ENCODE results near the gene MKRN1. TPM values are rescaled to one million over a fixed set of nuclear protein-coding genes. Genes with fewer than 3 reads are reported as not detected.
"Not testable (repeated sequence)": the region's sequence is repeated elsewhere in the genome, so short reads cannot be mapped to it uniquely, and the experiment has no call there.

The MKRN1 gene
- total RNA-seq, 1 experiment from 2014 or later: 182 TPM

GRCh38 chr7:140416560-140416959, 62.7 kb downstream of the MKRN1 start:
- no peaks in the 10 kb centered on the region for H4K20me1 ChIP-seq (ENCODE audit: insufficient read depth)
- H3K27me3 ChIP-seq (ENCODE audit: insufficient read depth, low read depth): no peaks in the 10 kb centered on the region
- H3K36me3 ChIP-seq (ENCODE audit: low read depth): no peaks in the 10 kb centered on the region
- no peak overlapping the region for H3K4me2 ChIP-seq
- intact Hi-C loops (cut with micrococcal nuclease; ENCODE audit: unreplicated experiment): no loop called here
- H2AFZ ChIP-seq: no peak overlapping the region
- no peaks in the 10 kb centered on the region for H3K9me2 ChIP-seq (ENCODE audit: insufficient read depth)
- no peaks in the 10 kb centered on the region for H3K79me2 ChIP-seq (ENCODE audit: low read depth)
- BruUV-seq (replicated peaks): no TSS peak
- H3K27ac ChIP-seq: no peak overlapping the region
- TF ChIP-seq, protein P1, sequence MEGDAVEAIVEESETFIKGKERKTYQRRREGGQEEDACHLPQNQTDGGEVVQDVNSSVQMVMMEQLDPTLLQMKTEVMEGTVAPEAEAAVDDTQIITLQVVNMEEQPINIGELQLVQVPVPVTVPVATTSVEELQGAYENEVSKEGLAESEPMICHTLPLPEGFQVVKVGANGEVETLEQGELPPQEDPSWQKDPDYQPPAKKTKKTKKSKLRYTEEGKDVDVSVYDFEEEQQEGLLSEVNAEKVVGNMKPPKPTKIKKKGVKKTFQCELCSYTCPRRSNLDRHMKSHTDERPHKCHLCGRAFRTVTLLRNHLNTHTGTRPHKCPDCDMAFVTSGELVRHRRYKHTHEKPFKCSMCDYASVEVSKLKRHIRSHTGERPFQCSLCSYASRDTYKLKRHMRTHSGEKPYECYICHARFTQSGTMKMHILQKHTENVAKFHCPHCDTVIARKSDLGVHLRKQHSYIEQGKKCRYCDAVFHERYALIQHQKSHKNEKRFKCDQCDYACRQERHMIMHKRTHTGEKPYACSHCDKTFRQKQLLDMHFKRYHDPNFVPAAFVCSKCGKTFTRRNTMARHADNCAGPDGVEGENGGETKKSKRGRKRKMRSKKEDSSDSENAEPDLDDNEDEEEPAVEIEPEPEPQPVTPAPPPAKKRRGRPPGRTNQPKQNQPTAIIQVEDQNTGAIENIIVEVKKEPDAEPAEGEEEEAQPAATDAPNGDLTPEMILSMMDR (conservative IDR thresholded peaks at IDR 0.05): no peak
- no peak for TF ChIP-seq EZH2 (IDR thresholded peaks at IDR 0.05; ENCODE audit: low read depth)
- H3K4me3 ChIP-seq: no peak overlapping the region
- ChIA-PET CTCF (no interaction called here), POLR2A (ENCODE audit: unreplicated experiment) (interaction anchor here (0.6 to 0.7 kb wide), 2 partner anchors 39 to 64 kb away, joined by 3 to 11 read pairs; no protein-coding TSS in a partner anchor)
- H3K4me1 ChIP-seq (replicated peaks; ENCODE audit: insufficient read depth): no peaks in the 10 kb centered on the region
- no peak for DNase-seq
- H3K9me3 ChIP-seq (ENCODE audit: insufficient read depth, low read depth): no peaks in the 10 kb centered on the region
- H3F3A ChIP-seq (ENCODE audit: insufficient read depth, low read depth): no peaks in the 10 kb centered on the region

DNA sequence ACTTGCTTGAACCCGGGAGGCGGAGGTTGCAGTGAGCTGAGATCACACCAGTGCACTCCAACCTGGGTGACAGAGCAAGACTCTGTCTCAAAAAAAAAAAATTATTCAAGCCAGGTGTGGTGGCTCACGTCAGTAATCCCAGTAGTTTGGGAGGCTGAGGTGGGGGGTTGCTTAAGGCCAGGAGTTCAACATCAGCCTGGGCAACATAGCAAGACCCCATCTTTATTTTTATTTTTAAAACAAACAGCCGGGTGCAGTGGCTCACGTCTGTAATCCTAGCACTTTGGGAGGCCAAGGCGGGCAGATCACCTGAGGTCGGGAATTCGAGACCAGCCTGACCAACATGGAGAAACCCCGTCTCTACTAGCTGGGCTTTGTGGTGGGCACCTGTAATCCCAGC, 63.5 kb downstream of the MKRN1 start:
- H3K9me2 ChIP-seq (ENCODE audit: insufficient read depth); intact Hi-C loops (cut with micrococcal nuclease; ENCODE audit: unreplicated experiment); POLR2A ChIA-PET (ENCODE audit: unreplicated experiment); H3K27ac ChIP-seq; CTCF ChIA-PET; DNase-seq; H3K36me3 ChIP-seq (ENCODE audit: low read depth); H3K9me3 ChIP-seq (ENCODE audit: insufficient read depth, low read depth); H3K4me2 ChIP-seq; H2AFZ ChIP-seq; H3K27me3 ChIP-seq (ENCODE audit: insufficient read depth, low read depth); H4K20me1 ChIP-seq (ENCODE audit: insufficient read depth); BruUV-seq (replicated peaks); H3F3A ChIP-seq (ENCODE audit: insufficient read depth, low read depth); H3K4me1 ChIP-seq (replicated peaks; ENCODE audit: insufficient read depth); H3K79me2 ChIP-seq (ENCODE audit: low read depth); H3K4me3 ChIP-seq: not testable (repeated sequence)

- Histone ChIP-seq H3K4me1 (replicated peaks; ENCODE audit: insufficient read depth) (no peaks in the 10 kb centered on the region), H4K20me1 (ENCODE audit: insufficient read depth) (no peaks in the 10 kb centered on the region), H3K36me3 (ENCODE audit: low read depth) (no peaks in the 10 kb centered on the region), H3K9me2 (ENCODE audit: insufficient read depth) (no peaks in the 10 kb centered on the region), H3K27ac (no peak overlapping the region), H3K9me3 (ENCODE audit: insufficient read depth, low read depth) (no peaks in the 10 kb centered on the region), H3F3A (ENCODE audit: insufficient read depth, low read depth) (no peaks in the 10 kb centered on the region), H3K4me2 (no peak overlapping the region), H2AFZ (no peak overlapping the region), H3K4me3 (no peak overlapping the region), H3K27me3 (ENCODE audit: insufficient read depth, low read depth) (no peaks in the 10 kb centered on the region), H3K79me2 (ENCODE audit: low read depth) (no peaks in the 10 kb centered on the region)
- intact Hi-C loops (cut with micrococcal nuclease; ENCODE audit: unreplicated experiment): no loop called here
- no peak for DNase-seq
- TF ChIP-seq, protein P1 (conservative IDR thresholded peaks at IDR 0.05): no peak
- TF ChIP-seq EZH2 (IDR thresholded peaks at IDR 0.05; ENCODE audit: low read depth): no peak
- no TSS peak for BruUV-seq (replicated peaks)
- CTCF ChIA-PET: no interaction called here
- POLR2A ChIA-PET (ENCODE audit: unreplicated experiment): no interaction called here
These were observed 63.9 kb downstream of the MKRN1 start for GRCh38 chr7:140415361-140415760.

GRCh38 chr7:140404565-140405065, 74.7 kb downstream of the MKRN1 start:
- peak overlapping the region; percentile 70 for H3K4me3 ChIP-seq
- H2AFZ ChIP-seq: peak overlapping the region; percentile 92
- no peaks in the 10 kb centered on the region for H3K9me2 ChIP-seq (ENCODE audit: insufficient read depth)

More at GRCh38 chr7:140404565-140405065, 74.7 kb downstream of the MKRN1 start:
- Histone ChIP-seq H3K4me2 (peak overlapping the region; percentile 88), H3K9me3 (ENCODE audit: insufficient read depth, low read depth) (no peaks in the 10 kb centered on the region), H3K27ac (no peak overlapping the region), H3K4me1 (replicated peaks; ENCODE audit: insufficient read depth) (peaks cover 26% of the 10 kb centered on the region), H3K27me3 (ENCODE audit: insufficient read depth, low read depth) (no peaks in the 10 kb centered on the region), H4K20me1 (ENCODE audit: insufficient read depth) (no peaks in the 10 kb centered on the region), H3F3A (ENCODE audit: insufficient read depth, low read depth) (peaks cover 20% of the 10 kb centered on the region), H3K36me3 (ENCODE audit: low read depth) (no peaks in the 10 kb centered on the region), H3K79me2 (ENCODE audit: low read depth) (no peaks in the 10 kb centered on the region)
- BruUV-seq (replicated peaks): TSS peak; percentile 46
- intact Hi-C loops (cut with micrococcal nuclease; ENCODE audit: unreplicated experiment): loop anchor here (10.0 kb wide), 1 partner anchor 610 kb away; the partner anchor contains the start of gene MRPS33
- POLR2A ChIA-PET (ENCODE audit: unreplicated experiment): no interaction called here
- TF ChIP-seq EZH2 (IDR thresholded peaks at IDR 0.05; ENCODE audit: low read depth): no peak
- TF ChIP-seq, protein P1 (conservative IDR thresholded peaks at IDR 0.05): no peak
- CTCF ChIA-PET: no interaction called here
- DNase-seq: peak in 1 of 2 experiments; percentile 45
